Testis (tissue), 2 donors: ENCODE data around the gene TBX6.

Source experiments
- POLR2A ChIP-seq: fragments of 450-650 bp; IDR thresholded peaks from one replicate; pipeline ENCODE4 v1.6.1; 2017; ENCODE audit warnings: antibody characterized with exemption, mild to moderate bottlenecking, moderate library complexity
- TF ChIP-seq, protein P1 (sequence below), 3 experiments: fragments of 450-650 bp in 2 of 3; fragments of 200-600 bp in 1 of 3; sonication (generic) in 1 of 3; IDR thresholded peaks; one replicate each; pipeline ENCODE4 v1.5.1; 2016 to 2019; ENCODE audit warnings: antibody characterized with exemption in 3 of 3, mild to moderate bottlenecking in 2 of 3, moderate library complexity in 1 of 3

DNA sequence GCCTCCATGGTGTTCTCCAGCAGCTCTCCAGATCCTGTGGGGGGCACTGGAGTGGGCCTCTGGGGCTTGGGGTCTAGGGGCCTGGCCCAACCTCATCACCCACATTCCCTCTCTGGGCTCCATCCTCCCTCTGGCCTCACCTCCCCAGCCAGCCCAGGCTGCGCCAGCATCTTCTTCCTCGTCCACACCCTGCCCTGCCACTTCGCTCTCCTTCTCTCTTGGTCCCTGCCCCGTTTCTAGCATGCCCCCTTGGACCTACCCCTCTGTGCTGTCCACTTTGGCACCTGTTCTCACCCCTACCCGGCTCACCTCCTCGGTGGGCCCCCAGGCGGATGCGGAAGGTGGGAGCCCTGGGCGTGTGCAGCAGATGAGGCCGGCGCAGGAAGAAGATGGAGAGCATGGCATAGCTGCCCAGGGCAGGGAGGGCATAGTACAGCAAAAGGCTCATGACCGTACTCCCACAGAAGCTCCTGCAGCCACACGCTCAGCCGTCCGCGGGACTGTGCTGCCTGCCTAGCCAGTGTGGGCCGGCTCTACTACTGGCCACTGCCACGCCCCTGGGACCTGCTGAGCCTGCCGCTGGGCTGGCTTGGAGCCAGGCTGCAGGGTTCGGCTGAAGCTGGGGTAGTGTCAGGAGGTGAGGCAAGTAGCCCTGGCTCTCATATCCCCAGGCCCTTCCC is 21.4 kb upstream of the TBX6 start, which contains the start of gene GDPD3:
- TF ChIP-seq, protein P1, sequence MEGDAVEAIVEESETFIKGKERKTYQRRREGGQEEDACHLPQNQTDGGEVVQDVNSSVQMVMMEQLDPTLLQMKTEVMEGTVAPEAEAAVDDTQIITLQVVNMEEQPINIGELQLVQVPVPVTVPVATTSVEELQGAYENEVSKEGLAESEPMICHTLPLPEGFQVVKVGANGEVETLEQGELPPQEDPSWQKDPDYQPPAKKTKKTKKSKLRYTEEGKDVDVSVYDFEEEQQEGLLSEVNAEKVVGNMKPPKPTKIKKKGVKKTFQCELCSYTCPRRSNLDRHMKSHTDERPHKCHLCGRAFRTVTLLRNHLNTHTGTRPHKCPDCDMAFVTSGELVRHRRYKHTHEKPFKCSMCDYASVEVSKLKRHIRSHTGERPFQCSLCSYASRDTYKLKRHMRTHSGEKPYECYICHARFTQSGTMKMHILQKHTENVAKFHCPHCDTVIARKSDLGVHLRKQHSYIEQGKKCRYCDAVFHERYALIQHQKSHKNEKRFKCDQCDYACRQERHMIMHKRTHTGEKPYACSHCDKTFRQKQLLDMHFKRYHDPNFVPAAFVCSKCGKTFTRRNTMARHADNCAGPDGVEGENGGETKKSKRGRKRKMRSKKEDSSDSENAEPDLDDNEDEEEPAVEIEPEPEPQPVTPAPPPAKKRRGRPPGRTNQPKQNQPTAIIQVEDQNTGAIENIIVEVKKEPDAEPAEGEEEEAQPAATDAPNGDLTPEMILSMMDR (IDR thresholded peaks at IDR 0.05), result no peak
- no peak for TF ChIP-seq POLR2A
